WTC11 (cell line): Measurements from ENCODE around the gene CYBA. TPM values are rescaled to one million over a fixed set of nuclear protein-coding genes. Genes with fewer than 3 reads are reported as not detected.

Experiments used
- AFF4 ChIP-seq: sonication (generic); formaldehyde crosslinking; IDR thresholded peaks from 2 replicates; pipeline ENCODE4 v1.8.1; 2023; ENCODE audit warnings: mild to moderate bottlenecking, missing genetic modification reagents, borderline replicate concordance
- ATF2 ChIP-seq: sonication (generic); formaldehyde crosslinking; IDR thresholded peaks from 2 replicates; pipeline ENCODE4 v1.8.1; 2022; ENCODE audit warnings: low read depth, missing genetic modification reagents, borderline replicate concordance
- ATF6 ChIP-seq: sonication (generic); formaldehyde crosslinking; IDR thresholded peaks from 2 replicates; pipeline ENCODE4 v1.8.1; 2023; ENCODE audit warnings: mild to moderate bottlenecking, missing genetic modification reagents
- GABPB1 ChIP-seq: sonication (generic); formaldehyde crosslinking; IDR thresholded peaks from 2 replicates; pipeline ENCODE4 v1.8.1; 2023; ENCODE audit warnings: mild to moderate bottlenecking, missing genetic modification reagents
- GTF2I ChIP-seq: fragments of 250-450 bp; sonication (Bioruptor Pico); conservative IDR thresholded peaks from 2 replicates; pipeline ENCODE4 v1.4.0; 2021; ENCODE audit warnings: mild to moderate bottlenecking
- IRF2 ChIP-seq: sonication (generic); formaldehyde crosslinking; IDR thresholded peaks from 2 replicates; pipeline ENCODE4 v1.8.0; 2022; ENCODE audit warnings: low read depth, missing genetic modification reagents, borderline replicate concordance
- JAZF1 ChIP-seq: fragments of 250-450 bp; sonication (Bioruptor Pico); IDR thresholded peaks from 2 replicates; pipeline ENCODE4 v1.9.0; 2021; ENCODE audit warnings: moderate library complexity, mild to moderate bottlenecking, inconsistent platforms
- NFYB ChIP-seq: sonication (generic); formaldehyde crosslinking; conservative IDR thresholded peaks from 2 replicates; pipeline ENCODE4 v1.8.0; 2022; ENCODE audit warnings: low read depth, missing genetic modification reagents
- NR1H2 ChIP-seq: sonication (generic); formaldehyde crosslinking; IDR thresholded peaks from 2 replicates; pipeline ENCODE4 v1.9.0; 2021; ENCODE audit warnings: mild to moderate bottlenecking, moderate library complexity, missing genetic modification reagents
- PRDM15 ChIP-seq: sonication (generic); formaldehyde crosslinking; IDR thresholded peaks from 2 replicates; pipeline ENCODE4 v1.8.0; 2022; ENCODE audit warnings: missing genetic modification reagents
- SMAD3 ChIP-seq: sonication (generic); formaldehyde crosslinking; IDR thresholded peaks from 2 replicates; pipeline ENCODE4 v1.8.0; 2022; ENCODE audit warnings: missing genetic modification reagents, mild to moderate bottlenecking, borderline replicate concordance
- SOX15 ChIP-seq: fragments of 250-450 bp; sonication (Bioruptor Pico); IDR thresholded peaks from 2 replicates; pipeline ENCODE4 v1.9.0; 2021; ENCODE audit warnings: mild to moderate bottlenecking
- ZNF532 ChIP-seq: fragments of 250-450 bp; sonication (Bioruptor Pico); IDR thresholded peaks from 2 replicates; pipeline ENCODE4 v1.9.0; 2021; ENCODE audit warnings: mild to moderate bottlenecking, borderline replicate concordance
- total RNA-seq: library from RNA; stranded (reverse); gene quantifications from 3 replicates; pipeline ENCODE4 v1.2.3, GENCODE V29; 2021
- TF ChIP-seq, protein P1 (sequence below): sonication (generic); formaldehyde crosslinking; IDR thresholded peaks from 2 replicates; pipeline ENCODE4 v1.8.1; 2023; ENCODE audit warnings: mild to moderate bottlenecking, missing genetic modification reagents, moderate library complexity
- TF ChIP-seq, protein P2 (sequence below): sonication (generic); formaldehyde crosslinking; IDR thresholded peaks from 2 replicates; pipeline ENCODE4 v1.8.1; 2022; ENCODE audit warnings: mild to moderate bottlenecking, moderate library complexity, missing genetic modification reagents
- TF ChIP-seq, protein P3 (sequence below): fragments of 250-450 bp; sonication (Bioruptor Pico); IDR thresholded peaks from 2 replicates; pipeline ENCODE4 v2.1.2; 2022; ENCODE audit warnings: mild to moderate bottlenecking, moderate library complexity
- TF ChIP-seq, protein P4 (sequence below): sonication (generic); formaldehyde crosslinking; IDR thresholded peaks from 2 replicates; pipeline ENCODE4 v1.8.1; 2022; ENCODE audit warnings: mild to moderate bottlenecking, missing genetic modification reagents, moderate library complexity, borderline replicate concordance

Gene CYBA
- total RNA-seq, 1 experiment from 2014 or later = 169 TPM

DNA sequence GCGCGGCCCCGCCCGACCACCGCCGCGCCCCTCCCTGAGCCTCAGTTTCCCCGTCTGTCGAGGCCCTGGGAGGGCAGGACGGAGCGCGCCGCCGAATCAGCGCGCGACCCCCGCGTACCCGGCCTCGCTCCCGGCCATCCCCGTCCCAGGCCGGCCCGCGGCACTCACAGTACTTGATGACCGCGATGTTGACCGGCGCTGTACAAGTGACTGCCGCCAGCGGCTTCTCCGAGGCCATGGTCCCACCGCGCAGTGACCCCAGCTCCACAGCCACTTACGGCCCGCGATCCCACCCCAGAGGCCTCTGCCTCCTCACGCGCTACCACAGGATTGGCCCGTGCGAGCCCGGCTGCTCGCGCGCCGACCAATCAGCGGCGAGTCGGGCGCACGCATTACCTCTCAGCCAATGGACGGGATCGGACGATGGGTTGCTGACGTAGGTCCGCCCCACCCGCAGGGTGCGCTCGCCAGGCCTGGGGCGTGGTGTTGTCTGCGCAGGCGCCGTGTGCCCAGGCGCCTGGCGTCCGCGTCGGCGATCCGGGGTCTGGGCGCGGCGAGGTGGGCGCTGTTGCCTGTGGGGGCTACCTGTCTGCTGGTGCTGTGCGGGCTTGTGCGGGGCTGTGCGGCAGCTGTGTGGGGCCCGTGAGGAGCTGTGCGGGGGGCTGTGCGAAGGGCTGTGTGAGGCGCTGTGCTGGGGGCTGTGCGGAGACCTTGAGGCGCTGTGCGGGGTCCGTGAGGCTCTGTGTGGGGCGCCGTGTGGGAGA, 12.2 kb upstream of the CYBA start, which contains the start of gene MVD (continued):
- peak; percentile 69; the same call in 1 of the 2 replicates for TF ChIP-seq SMAD3 (CRISPR knock-in tag)
- TF ChIP-seq IRF2 (CRISPR knock-in tag) = no peak
- no peak for TF ChIP-seq ATF6 (CRISPR knock-in tag)
- TF ChIP-seq JAZF1 = no peak
- 0 out of 2 replicates have a peak, but pooled peaks have one; percentile 60 for TF ChIP-seq GABPB1
- TF ChIP-seq NR1H2 = no peak
- TF ChIP-seq ATF2 = no peak
- no peak for TF ChIP-seq AFF4 (CRISPR knock-in tag)
- TF ChIP-seq, protein P1, sequence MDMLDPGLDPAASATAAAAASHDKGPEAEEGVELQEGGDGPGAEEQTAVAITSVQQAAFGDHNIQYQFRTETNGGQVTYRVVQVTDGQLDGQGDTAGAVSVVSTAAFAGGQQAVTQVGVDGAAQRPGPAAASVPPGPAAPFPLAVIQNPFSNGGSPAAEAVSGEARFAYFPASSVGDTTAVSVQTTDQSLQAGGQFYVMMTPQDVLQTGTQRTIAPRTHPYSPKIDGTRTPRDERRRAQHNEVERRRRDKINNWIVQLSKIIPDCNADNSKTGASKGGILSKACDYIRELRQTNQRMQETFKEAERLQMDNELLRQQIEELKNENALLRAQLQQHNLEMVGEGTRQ = no peak; the same call in 1 of the 2 replicates
- TF ChIP-seq, protein P2, sequence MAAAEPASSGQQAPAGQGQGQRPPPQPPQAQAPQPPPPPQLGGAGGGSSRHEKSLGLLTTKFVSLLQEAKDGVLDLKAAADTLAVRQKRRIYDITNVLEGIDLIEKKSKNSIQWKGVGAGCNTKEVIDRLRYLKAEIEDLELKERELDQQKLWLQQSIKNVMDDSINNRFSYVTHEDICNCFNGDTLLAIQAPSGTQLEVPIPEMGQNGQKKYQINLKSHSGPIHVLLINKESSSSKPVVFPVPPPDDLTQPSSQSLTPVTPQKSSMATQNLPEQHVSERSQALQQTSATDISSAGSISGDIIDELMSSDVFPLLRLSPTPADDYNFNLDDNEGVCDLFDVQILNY = peak; percentile 43; the same call in 1 of the 2 replicates
- peak; percentile 99 for TF ChIP-seq NFYB
- TF ChIP-seq ZNF532 = no peak
- no peak for TF ChIP-seq GTF2I (CRISPR knock-in tag)
- TF ChIP-seq, protein P3, sequence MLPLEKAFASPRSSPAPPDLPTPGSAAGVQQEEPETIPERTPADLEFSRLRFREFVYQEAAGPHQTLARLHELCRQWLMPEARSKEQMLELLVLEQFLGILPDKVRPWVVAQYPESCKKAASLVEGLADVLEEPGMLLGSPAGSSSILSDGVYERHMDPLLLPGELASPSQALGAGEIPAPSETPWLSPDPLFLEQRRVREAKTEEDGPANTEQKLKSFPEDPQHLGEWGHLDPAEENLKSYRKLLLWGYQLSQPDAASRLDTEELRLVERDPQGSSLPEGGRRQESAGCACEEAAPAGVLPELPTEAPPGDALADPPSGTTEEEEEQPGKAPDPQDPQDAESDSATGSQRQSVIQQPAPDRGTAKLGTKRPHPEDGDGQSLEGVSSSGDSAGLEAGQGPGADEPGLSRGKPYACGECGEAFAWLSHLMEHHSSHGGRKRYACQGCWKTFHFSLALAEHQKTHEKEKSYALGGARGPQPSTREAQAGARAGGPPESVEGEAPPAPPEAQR (CRISPR knock-in tag) = no peak
- TF ChIP-seq PRDM15 (CRISPR knock-in tag) = no peak
- TF ChIP-seq, protein P4, sequence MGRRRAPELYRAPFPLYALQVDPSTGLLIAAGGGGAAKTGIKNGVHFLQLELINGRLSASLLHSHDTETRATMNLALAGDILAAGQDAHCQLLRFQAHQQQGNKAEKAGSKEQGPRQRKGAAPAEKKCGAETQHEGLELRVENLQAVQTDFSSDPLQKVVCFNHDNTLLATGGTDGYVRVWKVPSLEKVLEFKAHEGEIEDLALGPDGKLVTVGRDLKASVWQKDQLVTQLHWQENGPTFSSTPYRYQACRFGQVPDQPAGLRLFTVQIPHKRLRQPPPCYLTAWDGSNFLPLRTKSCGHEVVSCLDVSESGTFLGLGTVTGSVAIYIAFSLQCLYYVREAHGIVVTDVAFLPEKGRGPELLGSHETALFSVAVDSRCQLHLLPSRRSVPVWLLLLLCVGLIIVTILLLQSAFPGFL (CRISPR knock-in tag) = no peak
- TF ChIP-seq SOX15 (CRISPR knock-in tag) = no peak
